IMR-90 (cell line): ENCODE results near the gene CDH2.

ENCODE experiments used
- BHLHE40 ChIP-seq: fragments of 150-350 bp; IDR thresholded peaks from 2 replicates; pipeline ENCODE4 v1.6.1; 2016; ENCODE audit warnings: mild to moderate bottlenecking, low read depth, low read length
- CEBPB ChIP-seq: IDR thresholded peaks from 2 replicates; pipeline ENCODE4 v1.6.1; 2012; ENCODE audit warnings: low read depth, low read length, improper control_type of control experiment
- CHD1 ChIP-seq: IDR thresholded peaks from 2 replicates; pipeline ENCODE4 v1.6.1; 2012; ENCODE audit warnings: low read depth, low read length, improper control_type of control experiment
- CTCF ChIP-seq: conservative IDR thresholded peaks from 2 replicates; pipeline ENCODE4 v1.5.1; 2012; ENCODE audit warnings: mild to moderate bottlenecking, low read depth, low read length, improper control_type of control experiment
- FOS ChIP-seq: fragments of 150-350 bp; IDR thresholded peaks from 2 replicates; pipeline ENCODE4 v1.6.1; 2016; ENCODE audit warnings: low read depth, low read length
- MAFK ChIP-seq: IDR thresholded peaks from 2 replicates; pipeline ENCODE4 v1.6.1; 2012; ENCODE audit warnings: low read depth, low read length, improper control_type of control experiment
- MAZ ChIP-seq: IDR thresholded peaks from 2 replicates; pipeline ENCODE4 v1.6.1; 2012; ENCODE audit warnings: low read depth, mild to moderate bottlenecking, low read length, improper control_type of control experiment, moderate library complexity, borderline replicate concordance
- MXI1 ChIP-seq: IDR thresholded peaks from 2 replicates; pipeline ENCODE4 v1.6.1; 2012; ENCODE audit warnings: low read depth, mild to moderate bottlenecking, low read length, moderate library complexity, borderline replicate concordance
- POLR2A ChIP-seq: IDR thresholded peaks from 2 replicates; pipeline ENCODE4 v1.6.1; 2012; ENCODE audit warnings: mild to moderate bottlenecking, low read depth, low read length
- RAD21 ChIP-seq: IDR thresholded peaks from 2 replicates; pipeline ENCODE4 v1.6.1; 2012; ENCODE audit warnings: low read length, improper control_type of control experiment
- RCOR1 ChIP-seq: IDR thresholded peaks from 2 replicates; pipeline ENCODE4 v1.6.1; 2012; ENCODE audit warnings: mild to moderate bottlenecking, low read length, improper control_type of control experiment; ENCODE audit not compliant: insufficient replicate concordance
- RFX5 ChIP-seq: IDR thresholded peaks from 2 replicates; pipeline ENCODE4 v1.8.0; 2012; ENCODE audit warnings: low read depth, mild to moderate bottlenecking, low read length, moderate library complexity
- USF2 ChIP-seq: fragments of 150-350 bp; IDR thresholded peaks from 2 replicates; pipeline ENCODE4 v1.6.1; 2017; ENCODE audit warnings: mild to moderate bottlenecking, antibody characterized with exemption, low read length, low read depth

- no peak for TF ChIP-seq POLR2A
- no peak for TF ChIP-seq CTCF
- TF ChIP-seq RCOR1 = no peak
- no peak for TF ChIP-seq FOS
- TF ChIP-seq USF2 = no peak
- no peak for TF ChIP-seq MXI1
- no peak for TF ChIP-seq CHD1
- no peak for TF ChIP-seq BHLHE40
- no peak for TF ChIP-seq MAZ
- TF ChIP-seq CEBPB = no peak
- TF ChIP-seq MAFK = no peak
- TF ChIP-seq RFX5 = no peak
- TF ChIP-seq RAD21 = no peak
Observed at GRCh38 chr18:27983780-27984179, 193.2 kb downstream of the CDH2 start.
